ENCODE measurements around the gene SLC2A4RG. TPM values are rescaled to one million over a fixed set of nuclear protein-coding genes. Genes with fewer than 3 reads are reported as not detected.

Gene SLC2A4RG
- polyA plus RNA-seq, 1 donor = 61.5 TPM

GRCh38 chr20:63748934-63749270, 9.3 kb downstream of the SLC2A4RG start:
- Histone ChIP-seq H3K36me3 (ENCODE audit: control insufficient read depth, insufficient read depth, low read length) (no peaks in the 10 kb centered on the region), H3K27me3 (ENCODE audit: control insufficient read depth, insufficient read depth, low read length) (no peaks in the 10 kb centered on the region), H3K27ac (ENCODE audit: low read length) (no peak overlapping the region), H3K4me3 (ENCODE audit: low read length) (no peak overlapping the region), H3K9me3 (ENCODE audit: control insufficient read depth, low read depth, low read length) (peaks cover 8% of the 10 kb centered on the region), H3K4me1 (ENCODE audit: control insufficient read depth, insufficient read depth, low read length) (peaks cover 4% of the 10 kb centered on the region)
- DNase-seq = no peak
- no CpG with 5 or more reads among the region's 11 CpGs for WGBS (ENCODE audit: insufficient coverage, low lambda C conversion rate)

GRCh38 chr20:63749597-63750508, 10.3 kb downstream of the SLC2A4RG start:
- Histone ChIP-seq H3K36me3 (ENCODE audit: control insufficient read depth, insufficient read depth, low read length) (no peaks in the 10 kb centered on the region), H3K4me3 (ENCODE audit: low read length) (no peak overlapping the region), H3K27me3 (ENCODE audit: control insufficient read depth, insufficient read depth, low read length) (no peaks in the 10 kb centered on the region), H3K4me1 (ENCODE audit: control insufficient read depth, insufficient read depth, low read length) (no peaks in the 10 kb centered on the region), H3K27ac (ENCODE audit: low read length) (no peak overlapping the region), H3K9me3 (ENCODE audit: control insufficient read depth, low read depth, low read length) (peaks cover 8% of the 10 kb centered on the region)
- no peak for DNase-seq
- no CpG with 5 or more reads among the region's 16 CpGs for WGBS (ENCODE audit: insufficient coverage, low lambda C conversion rate)

GRCh38 chr20:63750807-63751470, 11.4 kb downstream of the SLC2A4RG start:
- H3K4me1 ChIP-seq (ENCODE audit: control insufficient read depth, insufficient read depth, low read length) = no peaks in the 10 kb centered on the region
- H3K9me3 ChIP-seq (ENCODE audit: control insufficient read depth, low read depth, low read length) = peaks cover 8% of the 10 kb centered on the region
- no peak overlapping the region for H3K27ac ChIP-seq (ENCODE audit: low read length)
- no peak overlapping the region for H3K4me3 ChIP-seq (ENCODE audit: low read length)
- no peak for DNase-seq
- no peaks in the 10 kb centered on the region for H3K27me3 ChIP-seq (ENCODE audit: control insufficient read depth, insufficient read depth, low read length)
- no peaks in the 10 kb centered on the region for H3K36me3 ChIP-seq (ENCODE audit: control insufficient read depth, insufficient read depth, low read length)
- no CpG with 5 or more reads among the region's 26 CpGs for WGBS (ENCODE audit: insufficient coverage, low lambda C conversion rate)

- no peak overlapping the region for H3K27ac ChIP-seq (ENCODE audit: low read length)
- H3K36me3 ChIP-seq (ENCODE audit: control insufficient read depth, insufficient read depth, low read length) = no peaks in the 10 kb centered on the region
- no peaks in the 10 kb centered on the region for H3K27me3 ChIP-seq (ENCODE audit: control insufficient read depth, insufficient read depth, low read length)
- no CpG with 5 or more reads among the region's 45 CpGs for WGBS (ENCODE audit: insufficient coverage, low lambda C conversion rate)
- peaks cover 8% of the 10 kb centered on the region for H3K9me3 ChIP-seq (ENCODE audit: control insufficient read depth, low read depth, low read length)
- no peak for DNase-seq
- H3K4me1 ChIP-seq (ENCODE audit: control insufficient read depth, insufficient read depth, low read length) = no peaks in the 10 kb centered on the region
- no peak overlapping the region for H3K4me3 ChIP-seq (ENCODE audit: low read length)
Measured at GRCh38 chr20:63751471-63752271, 12.1 kb downstream of the SLC2A4RG start.

GRCh38 chr20:63752411-63753101, 13.0 kb downstream of the SLC2A4RG start:
- H3K4me3 ChIP-seq (ENCODE audit: low read length) = no peak overlapping the region
- WGBS (ENCODE audit: insufficient coverage, low lambda C conversion rate) = no CpG with 5 or more reads among the region's 50 CpGs
- H3K9me3 ChIP-seq (ENCODE audit: control insufficient read depth, low read depth, low read length) = peaks cover 8% of the 10 kb centered on the region
- no peaks in the 10 kb centered on the region for H3K27me3 ChIP-seq (ENCODE audit: control insufficient read depth, insufficient read depth, low read length)
- DNase-seq = no peak
- H3K36me3 ChIP-seq (ENCODE audit: control insufficient read depth, insufficient read depth, low read length) = no peaks in the 10 kb centered on the region
- no peak overlapping the region for H3K27ac ChIP-seq (ENCODE audit: low read length)
- H3K4me1 ChIP-seq (ENCODE audit: control insufficient read depth, insufficient read depth, low read length) = no peaks in the 10 kb centered on the region

- WGBS (ENCODE audit: insufficient coverage, low lambda C conversion rate) = no CpG with 5 or more reads among the region's 13 CpGs
Measured at GRCh38 chr20:63753381-63753780, 13.8 kb downstream of the SLC2A4RG start.

GRCh38 chr20:63754008-63754407, 14.4 kb downstream of the SLC2A4RG start:
- no peak overlapping the region for H3K27ac ChIP-seq (ENCODE audit: low read length)
- no CpG with 5 or more reads among the region's 16 CpGs for WGBS (ENCODE audit: insufficient coverage, low lambda C conversion rate)
- no peak for DNase-seq
- H3K4me1 ChIP-seq (ENCODE audit: control insufficient read depth, insufficient read depth, low read length) = no peaks in the 10 kb centered on the region
- peaks cover 8% of the 10 kb centered on the region for H3K9me3 ChIP-seq (ENCODE audit: control insufficient read depth, low read depth, low read length)
- no peak overlapping the region for H3K4me3 ChIP-seq (ENCODE audit: low read length)
- no peaks in the 10 kb centered on the region for H3K27me3 ChIP-seq (ENCODE audit: control insufficient read depth, insufficient read depth, low read length)
- H3K36me3 ChIP-seq (ENCODE audit: control insufficient read depth, insufficient read depth, low read length) = no peaks in the 10 kb centered on the region

More at GRCh38 chr20:63753381-63753780, 13.8 kb downstream of the SLC2A4RG start:
- Histone ChIP-seq H3K27me3 (ENCODE audit: control insufficient read depth, insufficient read depth, low read length) (no peaks in the 10 kb centered on the region), H3K4me1 (ENCODE audit: control insufficient read depth, insufficient read depth, low read length) (no peaks in the 10 kb centered on the region), H3K36me3 (ENCODE audit: control insufficient read depth, insufficient read depth, low read length) (no peaks in the 10 kb centered on the region), H3K9me3 (ENCODE audit: control insufficient read depth, low read depth, low read length) (peaks cover 8% of the 10 kb centered on the region), H3K27ac (ENCODE audit: low read length) (no peak overlapping the region), H3K4me3 (ENCODE audit: low read length) (no peak overlapping the region)
- no peak for DNase-seq

GRCh38 chr20:63755933-63756647, 16.5 kb downstream of the SLC2A4RG start:
- Histone ChIP-seq H3K4me3 (ENCODE audit: low read length) (no peak overlapping the region), H3K4me1 (ENCODE audit: control insufficient read depth, insufficient read depth, low read length) (no peaks in the 10 kb centered on the region), H3K9me3 (ENCODE audit: control insufficient read depth, low read depth, low read length) (peaks cover 7% of the 10 kb centered on the region), H3K27me3 (ENCODE audit: control insufficient read depth, insufficient read depth, low read length) (no peaks in the 10 kb centered on the region), H3K27ac (ENCODE audit: low read length) (no peak overlapping the region), H3K36me3 (ENCODE audit: control insufficient read depth, insufficient read depth, low read length) (no peaks in the 10 kb centered on the region)
- no peak for DNase-seq
- WGBS (ENCODE audit: insufficient coverage, low lambda C conversion rate) = 60% methylated on average over 1 of the region's 18 CpGs

- Histone ChIP-seq H3K27me3 (ENCODE audit: control insufficient read depth, insufficient read depth, low read length) (no peaks in the 10 kb centered on the region), H3K4me3 (ENCODE audit: low read length) (no peak overlapping the region), H3K36me3 (ENCODE audit: control insufficient read depth, insufficient read depth, low read length) (no peaks in the 10 kb centered on the region), H3K27ac (ENCODE audit: low read length) (no peak overlapping the region), H3K4me1 (ENCODE audit: control insufficient read depth, insufficient read depth, low read length) (no peaks in the 10 kb centered on the region), H3K9me3 (ENCODE audit: control insufficient read depth, low read depth, low read length) (peaks cover 5% of the 10 kb centered on the region)
- WGBS (ENCODE audit: insufficient coverage, low lambda C conversion rate) = no CpG with 5 or more reads among the region's 8 CpGs
- no peak for DNase-seq
Measured at GRCh38 chr20:63756648-63756991, 17.0 kb downstream of the SLC2A4RG start.

Measured in large intestine (tissue), 3 donors.